ENCODE results near the gene KCNN3. TPM values are rescaled to one million over a fixed set of nuclear protein-coding genes. Genes with fewer than 3 reads are reported as not detected.

The KCNN3 gene
- total RNA-seq, 1 donor from 2014 or later, result 0.84 TPM

DNA sequence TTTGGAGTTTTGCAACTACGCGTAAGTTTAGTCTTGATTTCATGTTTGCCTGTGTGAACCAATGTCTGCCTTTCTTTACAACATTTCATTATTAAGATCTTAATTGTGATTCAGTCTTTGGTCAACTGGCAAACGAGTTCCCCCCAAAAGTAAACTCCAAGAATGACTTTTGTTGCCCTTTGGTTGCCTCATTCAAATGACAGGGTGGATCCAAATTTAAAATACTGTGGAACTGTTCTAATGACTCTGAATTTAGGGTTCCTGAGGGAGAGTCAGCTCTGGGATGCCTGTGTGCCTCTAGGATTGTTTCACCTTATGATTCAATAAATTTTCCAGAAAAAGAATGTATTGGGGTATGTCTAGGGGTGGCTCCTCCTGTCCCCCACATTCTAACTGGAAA, 105.3 kb downstream of the KCNN3 start:
- H3K27me3 Mint-ChIP-seq (ENCODE audit: low read depth), result peaks cover 43% of the 10 kb centered on the region
- no peaks in the 10 kb centered on the region for H3K9me3 Mint-ChIP-seq
- no peak overlapping the region for H3K4me3 Mint-ChIP-seq
- no peaks in the 10 kb centered on the region for H3K36me3 Mint-ChIP-seq (ENCODE audit: low read depth)
- TF ChIP-seq, protein P1, sequence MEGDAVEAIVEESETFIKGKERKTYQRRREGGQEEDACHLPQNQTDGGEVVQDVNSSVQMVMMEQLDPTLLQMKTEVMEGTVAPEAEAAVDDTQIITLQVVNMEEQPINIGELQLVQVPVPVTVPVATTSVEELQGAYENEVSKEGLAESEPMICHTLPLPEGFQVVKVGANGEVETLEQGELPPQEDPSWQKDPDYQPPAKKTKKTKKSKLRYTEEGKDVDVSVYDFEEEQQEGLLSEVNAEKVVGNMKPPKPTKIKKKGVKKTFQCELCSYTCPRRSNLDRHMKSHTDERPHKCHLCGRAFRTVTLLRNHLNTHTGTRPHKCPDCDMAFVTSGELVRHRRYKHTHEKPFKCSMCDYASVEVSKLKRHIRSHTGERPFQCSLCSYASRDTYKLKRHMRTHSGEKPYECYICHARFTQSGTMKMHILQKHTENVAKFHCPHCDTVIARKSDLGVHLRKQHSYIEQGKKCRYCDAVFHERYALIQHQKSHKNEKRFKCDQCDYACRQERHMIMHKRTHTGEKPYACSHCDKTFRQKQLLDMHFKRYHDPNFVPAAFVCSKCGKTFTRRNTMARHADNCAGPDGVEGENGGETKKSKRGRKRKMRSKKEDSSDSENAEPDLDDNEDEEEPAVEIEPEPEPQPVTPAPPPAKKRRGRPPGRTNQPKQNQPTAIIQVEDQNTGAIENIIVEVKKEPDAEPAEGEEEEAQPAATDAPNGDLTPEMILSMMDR (conservative IDR thresholded peaks at IDR 0.05), result no peak
- H3K27ac Mint-ChIP-seq (ENCODE audit: unreplicated experiment), result no peak overlapping the region
- H3K4me1 Mint-ChIP-seq, result no peaks in the 10 kb centered on the region
- DNase-seq (ENCODE audit: low read depth, low spot score), result no peak

DNA sequence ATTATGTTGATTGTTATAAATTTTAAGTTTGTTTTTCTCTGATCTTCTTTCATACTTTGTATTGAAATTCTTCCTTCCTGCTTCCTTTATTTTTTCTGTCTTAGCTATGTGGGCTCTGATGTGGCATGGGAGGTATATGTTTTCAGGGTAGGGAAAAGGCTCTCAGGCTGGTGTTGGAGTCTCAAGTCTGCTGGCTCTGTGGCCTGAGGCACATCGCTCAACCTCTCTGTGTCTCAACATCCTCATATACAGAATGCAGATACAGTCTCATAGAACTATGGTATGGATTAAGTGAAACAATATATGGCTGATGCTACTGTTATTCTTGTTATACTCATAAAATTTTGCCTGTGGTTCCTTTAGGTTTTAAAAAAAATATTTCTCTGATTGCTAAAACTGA, 105.9 kb downstream of the KCNN3 start:
- Mint-ChIP-seq H3K9me3 (no peaks in the 10 kb centered on the region), H3K4me1 (no peaks in the 10 kb centered on the region), H3K36me3 (ENCODE audit: low read depth) (no peaks in the 10 kb centered on the region), H3K4me3 (no peak overlapping the region), H3K27ac (ENCODE audit: unreplicated experiment) (no peak overlapping the region), H3K27me3 (ENCODE audit: low read depth) (peaks cover 49% of the 10 kb centered on the region)
- TF ChIP-seq, protein P1 (conservative IDR thresholded peaks at IDR 0.05), result no peak
- DNase-seq (ENCODE audit: low read depth, low spot score), result no peak

DNA sequence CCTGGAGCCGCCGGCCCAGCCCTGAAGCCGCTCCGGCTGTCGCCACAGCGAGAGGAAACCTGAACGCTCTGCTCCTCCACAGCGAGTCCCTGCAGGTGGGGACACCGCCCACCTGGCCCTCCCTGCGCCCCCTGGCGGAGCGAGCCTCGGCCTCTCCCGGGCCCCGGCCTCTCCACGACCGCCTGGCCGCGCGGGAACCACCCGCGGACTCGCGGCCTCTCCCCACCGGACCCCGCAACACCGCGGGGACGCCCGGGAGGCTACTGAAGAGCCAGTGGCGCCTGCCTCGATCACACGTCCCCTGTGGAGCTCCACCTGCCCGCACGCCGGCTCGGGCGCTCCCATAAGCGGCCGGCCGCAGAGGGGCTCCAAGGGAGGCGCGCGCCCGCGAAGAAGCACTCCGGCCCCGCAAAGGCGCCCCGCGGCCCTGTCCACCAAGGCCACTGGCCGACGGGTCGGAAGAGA, 109.6 kb downstream of the KCNN3 start:
- Mint-ChIP-seq H3K4me1 (peaks cover 5% of the 10 kb centered on the region), H3K27ac (ENCODE audit: unreplicated experiment) (no peak overlapping the region), H3K9me3 (no peaks in the 10 kb centered on the region), H3K4me3 (no peak overlapping the region), H3K27me3 (ENCODE audit: low read depth) (peaks cover 70% of the 10 kb centered on the region), H3K36me3 (ENCODE audit: low read depth) (no peaks in the 10 kb centered on the region)
- DNase-seq (ENCODE audit: low read depth, low spot score), result peak; percentile 68
- TF ChIP-seq, protein P1 (conservative IDR thresholded peaks at IDR 0.05), result peak; percentile 89

DNA sequence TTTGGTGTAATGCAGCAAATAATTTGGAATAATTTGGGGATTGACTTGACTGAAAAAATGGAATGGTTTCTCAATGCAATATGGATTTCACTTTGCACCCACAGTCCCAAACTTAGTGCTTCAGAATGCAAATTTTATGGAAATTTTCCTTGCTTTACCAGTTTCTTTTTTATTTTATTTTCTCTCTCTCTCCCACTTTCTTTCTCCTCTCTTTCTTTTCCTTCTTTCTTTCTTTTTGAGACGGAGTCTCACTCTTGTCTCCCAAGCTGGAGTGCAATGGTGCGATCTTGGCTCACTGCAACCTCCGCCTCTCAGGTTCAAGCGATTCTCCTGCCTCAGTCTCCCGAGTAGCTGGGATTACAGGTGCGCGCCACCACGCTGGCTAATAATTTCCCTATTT, 110.3 kb downstream of the KCNN3 start:
- Mint-ChIP-seq H3K27ac (ENCODE audit: unreplicated experiment) (no peak overlapping the region), H3K9me3 (no peaks in the 10 kb centered on the region), H3K4me1 (peaks cover 5% of the 10 kb centered on the region), H3K27me3 (ENCODE audit: low read depth) (peaks cover 70% of the 10 kb centered on the region), H3K4me3 (no peak overlapping the region), H3K36me3 (ENCODE audit: low read depth) (no peaks in the 10 kb centered on the region)
- no peak for DNase-seq (ENCODE audit: low read depth, low spot score)
- TF ChIP-seq, protein P1 (conservative IDR thresholded peaks at IDR 0.05), result no peak

DNA sequence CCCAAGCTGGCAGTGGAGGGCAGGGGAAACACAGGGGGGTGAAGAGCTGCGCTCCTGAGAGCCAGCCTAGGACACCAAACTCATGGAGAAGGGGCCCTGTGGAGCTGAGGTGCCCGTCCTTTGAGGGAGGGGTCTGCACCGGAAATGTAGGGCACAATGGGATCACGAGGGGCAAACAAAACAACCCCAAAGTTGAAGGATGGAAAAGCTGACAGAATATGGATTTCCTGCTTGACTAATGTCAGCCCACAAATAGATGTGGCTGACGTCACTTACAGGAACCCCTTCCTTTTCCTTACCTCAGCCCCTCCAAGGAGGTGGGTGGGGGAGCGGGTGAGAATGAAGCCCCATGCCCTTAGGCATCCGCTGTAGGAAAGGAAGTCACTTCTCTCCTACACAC, 110.9 kb downstream of the KCNN3 start:
- H3K36me3 Mint-ChIP-seq (ENCODE audit: low read depth), result no peaks in the 10 kb centered on the region
- H3K9me3 Mint-ChIP-seq, result no peaks in the 10 kb centered on the region
- DNase-seq (ENCODE audit: low read depth, low spot score), result no peak
- H3K27me3 Mint-ChIP-seq (ENCODE audit: low read depth), result peaks cover 69% of the 10 kb centered on the region
- H3K4me3 Mint-ChIP-seq, result peak overlapping the region; percentile 27
- TF ChIP-seq, protein P1 (conservative IDR thresholded peaks at IDR 0.05), result no peak
- no peak overlapping the region for H3K27ac Mint-ChIP-seq (ENCODE audit: unreplicated experiment)
- peaks cover 5% of the 10 kb centered on the region for H3K4me1 Mint-ChIP-seq

DNA sequence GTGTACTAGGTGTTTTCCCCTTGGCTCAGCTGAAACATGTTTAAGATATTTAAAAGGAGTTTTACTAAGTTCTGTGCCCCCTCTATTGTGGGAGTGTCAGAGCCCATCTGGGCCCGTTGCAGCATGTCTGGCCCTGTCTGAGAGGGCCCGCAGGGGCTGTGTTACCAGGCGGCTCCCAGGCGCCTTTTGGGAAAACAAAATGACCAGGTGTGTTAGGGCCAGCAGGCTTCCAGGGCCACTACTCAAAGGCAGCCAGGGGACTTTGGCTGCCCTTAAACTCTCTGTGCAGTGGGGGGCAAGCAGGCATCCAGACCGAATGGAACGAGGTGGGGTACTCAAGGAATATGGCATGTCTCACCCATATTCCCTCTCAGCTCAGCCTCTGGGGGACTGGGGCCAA, 111.7 kb downstream of the KCNN3 start:
- H3K4me1 Mint-ChIP-seq, result peaks cover 5% of the 10 kb centered on the region
- H3K9me3 Mint-ChIP-seq, result no peaks in the 10 kb centered on the region
- H3K27me3 Mint-ChIP-seq (ENCODE audit: low read depth), result peaks cover 67% of the 10 kb centered on the region
- no peak overlapping the region for H3K4me3 Mint-ChIP-seq
- no peak overlapping the region for H3K27ac Mint-ChIP-seq (ENCODE audit: unreplicated experiment)
- DNase-seq (ENCODE audit: low read depth, low spot score), result no peak
- H3K36me3 Mint-ChIP-seq (ENCODE audit: low read depth), result no peaks in the 10 kb centered on the region
- TF ChIP-seq, protein P1 (conservative IDR thresholded peaks at IDR 0.05), result no peak

All from neural crest cell (in vitro differentiated cells).